NK-92 (cell line): ENCODE measurements around the gene FAM200B.

Experiments used
- DNase-seq: peaks from one replicate; lab custom pipeline; 2025; ENCODE audit not compliant: unreplicated experiment; lab: John Stamatoyannopoulos, UW

The FAM200B gene

DNA sequence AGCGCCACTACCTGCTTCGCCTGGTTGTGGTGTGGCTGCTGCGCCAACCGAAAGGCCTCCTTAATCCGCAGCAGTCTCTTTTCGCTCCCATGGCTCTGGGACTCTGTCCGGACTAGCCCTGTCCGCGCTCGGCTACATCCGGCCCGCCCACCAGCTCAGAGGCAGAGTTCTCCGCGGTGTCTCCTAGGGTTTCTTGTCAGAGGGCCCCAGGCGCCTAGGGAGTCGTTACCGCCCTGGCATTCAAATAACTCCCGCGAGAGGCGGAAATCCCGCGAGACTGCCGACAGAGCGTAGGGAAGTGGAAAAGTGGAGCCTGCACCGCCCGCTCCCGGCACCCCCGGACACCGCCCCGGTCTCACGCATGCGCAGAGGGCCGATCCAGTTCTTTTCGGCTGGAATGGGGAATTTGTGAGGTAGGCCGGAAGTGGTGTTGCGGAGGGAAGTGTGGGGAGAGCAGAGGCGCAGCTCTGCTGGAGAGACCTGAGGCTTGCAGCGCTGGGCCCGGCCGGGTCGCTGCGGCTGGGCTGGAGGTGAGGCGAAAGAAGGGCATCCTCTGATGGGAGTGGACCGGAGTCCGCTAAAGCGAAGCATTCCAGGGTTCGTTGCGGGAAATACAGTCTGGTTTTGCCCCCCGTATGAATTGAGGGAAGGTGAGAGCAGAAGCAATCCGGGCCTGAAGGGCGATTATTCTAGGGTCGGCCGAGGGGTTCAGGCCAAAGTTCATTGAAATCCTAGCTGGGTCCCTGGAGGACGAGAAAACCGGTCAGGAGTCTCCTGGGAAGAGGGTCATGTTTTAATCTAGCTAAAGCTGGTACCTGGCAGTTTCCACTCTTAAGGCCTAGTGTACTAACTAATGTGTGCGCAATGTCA lies at the start of gene FAM200B:
FAM200B (plus strand) TSS at position 456 of the 870 bp plus-strand sequence. CDS start 5,151 bp downstream, outside the sequence.
- DNase-seq: peak; percentile 68

DNA sequence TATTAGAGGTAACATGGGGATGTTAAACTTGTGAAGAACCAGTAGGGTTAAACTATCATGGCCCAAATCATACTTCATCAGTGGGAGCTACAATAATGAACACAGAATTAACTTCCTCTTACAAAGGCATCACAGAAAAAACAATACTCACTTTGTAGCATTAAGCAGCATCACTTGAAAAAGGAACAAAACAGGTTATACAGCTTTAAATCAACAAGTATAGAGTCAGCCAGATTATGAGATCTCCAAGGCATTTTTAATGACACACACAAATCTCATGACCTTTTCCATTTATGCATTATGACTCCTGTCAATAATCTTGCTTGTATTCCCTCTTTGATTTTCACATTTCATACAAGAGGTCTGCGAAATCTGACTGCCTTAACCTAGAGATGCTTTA lies 44.8 kb upstream of the FAM200B start:
- DNase-seq: no peak

DNA sequence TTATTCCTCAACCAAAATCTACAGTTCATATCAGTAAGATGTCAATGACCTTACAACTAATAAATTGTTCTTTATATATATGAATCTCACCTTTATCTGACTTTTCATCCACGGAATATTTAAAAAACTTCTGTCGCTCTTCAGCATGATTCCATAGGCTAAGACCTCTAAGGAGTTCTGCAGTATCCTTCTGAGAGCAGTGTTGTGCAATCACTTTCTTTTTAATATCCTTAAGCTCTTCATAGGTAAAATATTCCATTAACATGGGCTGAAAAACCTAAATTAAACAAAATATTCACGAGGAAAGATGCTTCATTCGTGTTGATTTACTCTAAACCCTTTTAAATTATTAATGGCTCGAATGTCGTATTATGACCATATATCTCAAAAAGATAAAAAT lies 43.2 kb upstream of the FAM200B start:
- no peak for DNase-seq

DNA sequence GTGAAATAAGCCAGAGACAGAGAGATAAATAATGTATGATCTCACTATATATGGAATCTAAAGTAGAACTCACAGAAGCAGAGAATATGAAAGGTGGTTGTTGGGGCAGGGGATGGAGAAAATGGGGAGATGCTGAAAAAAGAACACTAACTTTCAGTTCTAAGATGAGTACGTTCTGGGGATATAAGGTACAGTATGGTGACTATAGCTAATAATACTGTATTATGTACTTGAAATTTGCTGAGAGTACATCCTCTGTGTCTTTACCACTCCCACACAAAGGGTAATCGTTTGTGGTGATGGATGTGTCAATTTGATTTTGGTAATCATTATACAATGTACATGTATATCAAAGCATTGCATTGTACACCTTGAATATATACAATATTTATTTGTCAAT lies 33.0 kb upstream of the FAM200B start:
- DNase-seq: no peak

DNA sequence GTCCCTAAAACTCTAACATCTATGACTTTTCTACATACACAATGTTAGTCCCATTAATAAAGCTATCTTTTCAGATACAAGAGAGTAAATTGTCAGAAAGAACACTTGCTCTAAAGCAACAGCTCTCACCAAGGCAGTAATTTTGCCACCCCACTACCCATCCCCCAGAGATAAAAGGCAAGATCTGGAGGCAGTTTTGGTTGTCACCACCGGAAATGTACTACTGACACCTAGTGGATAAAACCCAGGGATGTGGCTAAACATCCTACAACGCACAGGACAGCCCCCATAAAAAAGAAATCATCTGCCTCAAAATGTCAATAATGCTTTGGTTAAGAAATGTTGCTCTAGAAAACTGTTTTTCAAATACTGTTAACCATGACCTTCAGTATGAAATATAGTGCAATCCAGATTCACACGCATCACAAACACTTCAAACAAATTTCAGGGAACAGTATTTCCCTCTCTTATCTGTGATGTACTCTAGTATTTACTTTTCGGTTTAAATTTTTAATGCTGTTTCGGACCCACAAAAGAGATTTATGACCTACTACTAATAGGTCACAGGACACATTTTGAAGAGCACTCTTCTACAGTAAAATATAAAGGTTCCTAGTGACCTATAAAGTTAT lies 31.6 kb upstream of the FAM200B start:
- no peak for DNase-seq

DNA sequence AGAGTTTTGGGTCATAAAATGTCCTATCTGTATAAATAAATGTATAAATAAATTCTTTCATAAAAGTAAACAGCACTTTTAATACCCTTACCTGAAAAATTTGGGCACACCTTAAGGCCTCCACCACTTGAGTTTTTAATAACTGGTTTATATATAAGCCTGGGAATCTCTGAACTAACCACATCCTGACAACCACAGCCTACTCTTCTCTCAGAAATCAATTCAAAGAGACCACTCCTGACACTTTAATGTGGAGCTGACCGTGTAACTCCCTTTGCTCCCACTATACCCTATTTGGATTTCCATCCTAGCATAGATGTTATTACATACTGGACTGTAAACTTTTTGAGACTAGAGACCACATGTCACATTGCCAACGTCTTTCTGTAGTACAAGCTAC lies 30.0 kb upstream of the FAM200B start:
- no peak for DNase-seq

DNA sequence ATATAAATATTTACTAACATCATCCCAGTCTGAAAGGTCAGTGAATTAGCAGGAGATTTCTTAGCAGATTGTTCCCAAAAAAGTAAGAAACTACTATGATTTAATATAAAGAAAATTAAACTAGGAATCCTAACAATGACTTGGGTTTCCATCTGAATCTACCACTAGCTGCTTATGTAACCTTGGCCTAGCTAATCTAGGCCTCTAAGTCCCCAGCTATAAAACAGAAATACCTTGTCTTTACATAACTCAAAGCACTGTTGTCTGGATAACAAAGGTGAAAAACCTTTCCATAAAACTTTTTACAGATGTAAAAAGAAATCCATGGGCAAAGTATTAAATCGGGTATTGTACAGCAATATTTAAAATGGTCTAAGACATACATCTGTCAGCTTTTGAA lies 29.4 kb upstream of the FAM200B start:
- DNase-seq: no peak

DNA sequence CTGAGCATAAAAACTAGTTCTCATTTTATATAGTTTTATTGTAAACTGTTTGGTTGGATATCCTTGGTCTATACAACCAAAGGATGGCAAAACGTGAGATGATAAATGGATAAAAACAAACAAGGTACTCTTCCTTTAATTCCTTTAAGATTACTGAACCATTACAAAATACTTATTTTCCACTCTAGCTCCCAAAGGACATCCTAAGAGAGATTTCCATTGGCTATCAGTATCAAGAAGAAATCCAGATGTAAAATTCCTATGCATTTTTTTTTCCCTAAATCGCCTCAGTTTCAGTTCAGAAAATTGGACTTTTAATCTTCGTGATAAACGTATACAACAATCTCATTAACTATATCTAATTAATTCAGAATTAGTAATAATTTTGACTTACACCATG lies 28.8 kb upstream of the FAM200B start:
- no peak for DNase-seq

DNA sequence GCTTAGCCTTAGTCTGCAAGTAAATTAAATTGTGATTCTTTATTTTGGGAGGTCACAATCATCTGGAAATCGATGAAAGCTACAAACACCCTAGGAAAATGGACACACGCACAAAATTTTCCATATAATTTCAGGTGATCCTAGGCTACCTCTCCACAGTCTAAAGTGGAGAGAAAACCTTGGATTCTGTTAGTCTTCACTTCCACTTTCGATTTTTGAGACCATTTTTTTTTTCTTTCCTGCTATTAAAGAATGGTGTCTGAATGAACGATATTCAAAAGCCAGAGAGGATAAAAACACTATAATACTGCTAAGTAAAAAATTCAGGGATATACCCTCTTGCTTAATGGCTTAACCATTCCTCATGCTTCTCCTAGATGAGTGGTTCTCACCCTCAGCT lies 28.2 kb upstream of the FAM200B start:
- no peak for DNase-seq

DNA sequence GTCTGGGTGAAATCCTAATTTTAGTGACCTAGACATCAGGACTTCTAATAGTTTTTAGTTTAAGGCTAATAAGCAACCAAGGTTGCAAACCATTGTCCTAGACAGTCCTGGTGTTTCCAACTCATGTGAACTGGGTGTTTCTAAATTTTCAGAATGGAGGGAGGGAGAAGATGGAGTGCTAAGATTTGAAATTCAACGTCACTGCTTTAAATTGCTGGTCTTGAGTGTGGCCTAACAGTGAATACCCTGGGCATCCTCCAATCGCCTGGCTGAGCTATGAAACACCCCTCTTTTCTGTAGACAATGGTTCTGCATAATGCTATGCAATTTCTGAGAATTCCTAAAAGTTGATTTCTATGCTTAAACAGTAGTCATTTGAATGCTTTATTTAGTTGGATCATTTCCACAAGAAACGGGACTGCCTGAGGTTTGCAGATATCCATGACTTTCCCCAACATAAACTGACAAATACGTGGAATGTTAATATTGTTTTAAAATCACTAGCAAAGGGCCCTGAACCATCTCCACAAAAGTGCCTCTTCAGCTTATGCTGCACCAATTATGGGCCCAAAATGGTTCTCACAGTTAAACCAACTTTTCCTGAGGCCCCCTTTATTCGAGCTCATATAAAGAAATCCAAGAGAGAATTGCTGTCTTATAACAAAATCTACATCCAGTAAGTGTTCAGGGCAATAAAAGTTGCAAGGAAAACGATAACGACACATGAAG lies 27.6 kb upstream of the FAM200B start:
- DNase-seq: no peak

DNA sequence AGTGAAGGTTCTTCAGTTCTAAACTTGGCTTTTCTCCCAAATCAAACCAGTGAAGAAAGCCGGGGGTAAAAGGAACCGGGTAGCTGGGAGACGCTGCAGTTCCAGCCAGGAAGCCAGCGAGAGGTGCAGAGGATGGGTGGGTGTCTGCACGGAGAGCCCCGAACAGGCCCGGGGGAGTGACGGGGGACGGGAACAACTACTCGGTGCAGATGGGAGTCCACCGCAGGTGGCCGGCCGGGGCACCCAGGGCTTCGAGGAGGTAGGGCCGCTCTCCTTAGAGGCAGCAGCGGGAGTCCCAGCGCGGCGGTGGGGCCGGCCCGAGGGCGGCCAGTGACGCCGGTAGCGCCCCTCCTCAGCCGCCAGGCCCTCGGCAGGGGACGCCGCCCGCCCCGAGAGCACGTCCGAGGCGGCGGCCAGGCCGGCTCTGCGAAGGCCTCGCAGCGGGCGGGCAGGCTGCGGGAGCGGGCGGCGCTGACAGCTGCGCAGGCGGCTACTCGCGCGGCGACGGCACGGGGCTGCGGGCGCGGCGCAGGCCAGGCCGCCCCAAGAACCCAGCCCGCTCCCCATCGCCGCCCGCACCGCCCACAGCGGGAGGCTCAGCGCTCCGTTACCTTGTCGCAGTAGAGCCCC lies 26.9 kb upstream of the FAM200B start:
- no peak for DNase-seq

DNA sequence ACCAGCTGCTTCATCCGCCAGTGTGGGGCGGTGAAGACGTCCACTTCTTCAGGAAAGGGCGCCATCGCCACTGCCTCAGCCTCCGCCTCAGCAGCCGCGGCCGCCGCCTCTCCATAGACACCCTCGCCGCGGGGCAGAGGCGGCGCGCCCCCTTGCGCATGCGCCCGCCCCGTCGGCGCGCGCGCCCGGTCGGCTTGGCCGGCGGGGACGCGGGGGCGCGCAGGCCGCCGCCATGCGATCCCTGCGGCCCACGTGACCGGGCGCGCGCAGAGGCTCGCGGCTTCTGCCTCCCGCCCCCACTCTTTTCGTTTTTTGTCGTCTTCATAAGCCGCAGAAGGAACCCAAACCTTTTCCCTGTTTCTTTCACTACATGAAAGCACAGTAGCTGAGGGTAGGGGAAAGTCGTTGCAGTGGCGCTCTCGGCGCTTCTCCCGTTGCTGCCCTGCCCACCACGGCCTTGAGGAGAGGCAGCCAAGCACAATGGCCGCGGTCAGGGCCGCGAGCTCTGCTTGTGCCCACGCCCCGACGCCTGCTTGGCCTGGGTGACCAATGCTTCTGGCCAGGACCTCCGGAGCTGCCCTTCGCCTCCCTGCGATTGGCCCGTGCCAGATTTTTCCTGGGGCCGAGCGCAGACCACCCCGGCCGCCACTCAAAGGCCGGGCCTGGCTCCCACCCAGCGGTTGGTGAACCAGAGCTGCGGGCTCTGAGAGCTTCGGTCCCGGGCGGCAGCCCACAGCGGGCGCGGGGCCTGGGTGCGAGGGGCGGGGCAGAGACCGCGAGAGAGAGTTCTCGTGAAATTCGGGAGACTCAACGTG lies 26.2 kb upstream of the FAM200B start, which contains the start of gene FBXL5:
FBXL5 (minus strand) TSS at position 135 of the 815 bp plus-strand sequence; CDS start at position 65, 70 bp downstream.
- peak; percentile 4 for DNase-seq

DNA sequence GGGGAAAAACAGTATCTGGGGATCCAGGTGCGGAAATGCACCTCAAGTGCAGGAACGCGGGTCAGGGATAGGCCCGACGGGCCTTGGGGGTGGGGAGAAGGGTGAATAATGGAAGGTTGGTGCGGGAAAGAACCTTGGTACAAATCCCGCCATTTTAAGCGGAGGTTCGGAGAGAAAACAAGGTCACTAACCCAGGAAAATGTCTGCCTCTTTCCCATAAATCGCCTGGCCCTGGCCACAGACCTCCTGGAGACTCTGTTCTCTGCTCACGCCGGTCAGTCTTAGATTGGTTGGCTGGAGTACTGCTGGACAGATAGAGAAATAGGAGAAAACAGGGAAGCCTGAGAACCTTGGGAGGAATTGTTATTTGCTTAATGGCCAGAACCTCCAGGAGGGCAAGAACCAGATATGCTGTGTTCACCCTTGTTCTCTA lies 25.6 kb upstream of the FAM200B start:
- no peak for DNase-seq

DNA sequence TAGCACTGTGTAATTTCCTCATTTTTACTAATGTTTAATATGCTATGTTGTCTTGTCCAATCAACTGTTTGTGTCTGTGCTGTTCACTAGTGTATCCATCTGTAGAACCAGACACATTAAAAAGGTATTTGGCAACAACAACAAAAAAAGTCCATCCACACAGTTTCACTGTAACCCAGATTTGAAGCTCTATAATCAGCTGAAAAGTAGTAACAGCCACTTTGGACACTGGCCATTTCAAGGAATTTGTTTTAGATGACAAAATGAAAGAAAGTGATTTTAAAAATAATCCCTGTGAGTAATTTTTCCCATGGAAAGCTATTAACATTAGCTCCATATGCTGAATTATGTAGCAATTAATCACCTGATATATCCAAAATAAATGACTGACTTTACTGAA lies 24.3 kb upstream of the FAM200B start:
- no peak for DNase-seq

DNA sequence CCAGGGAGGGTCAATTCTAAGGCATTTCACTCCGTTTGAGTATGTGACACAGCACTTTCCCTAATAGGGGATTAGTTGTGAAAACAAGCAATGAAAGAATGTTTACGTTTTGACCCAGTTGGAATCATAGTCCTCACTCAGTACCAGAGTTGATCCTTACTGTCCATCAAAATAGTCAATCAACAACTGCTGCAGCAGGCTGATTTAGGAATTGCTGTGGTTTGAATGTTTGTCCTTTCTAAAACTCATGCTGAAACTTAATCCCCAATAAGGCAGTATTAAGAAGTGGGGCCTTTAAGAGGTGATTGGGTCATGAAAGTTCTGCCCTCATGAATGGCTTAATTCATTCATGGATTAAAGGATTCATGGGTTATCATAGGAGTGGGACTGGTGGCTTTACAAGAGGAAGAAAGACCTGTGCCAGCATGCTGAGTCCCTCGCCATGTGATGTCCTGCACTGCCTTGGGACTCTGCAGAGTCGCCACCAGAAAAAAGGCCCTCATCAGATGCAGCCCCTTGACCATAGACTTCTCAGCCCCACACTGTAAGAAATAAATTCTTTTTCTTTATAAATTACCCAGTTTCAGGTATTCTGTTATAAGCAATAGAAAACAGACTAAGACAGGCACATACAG lies 23.4 kb upstream of the FAM200B start:
- no peak for DNase-seq

DNA sequence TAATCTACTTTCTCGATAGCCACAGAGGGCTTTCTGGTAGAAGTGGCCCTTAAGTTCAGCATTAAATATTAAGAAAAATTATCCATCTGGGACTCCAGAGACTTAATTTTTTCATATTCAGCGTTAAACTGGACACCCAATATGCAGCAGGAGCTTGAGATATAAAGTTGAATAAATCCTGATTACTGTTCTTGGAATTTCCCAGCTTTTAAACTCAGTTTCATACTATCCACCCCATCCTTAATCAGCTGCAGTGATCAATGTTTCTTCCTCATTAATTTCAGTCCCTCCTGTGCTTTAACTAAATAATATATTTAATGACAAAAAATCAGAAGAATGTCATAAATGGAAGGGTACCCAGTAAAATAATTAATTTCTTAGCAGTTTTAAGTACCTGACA lies 22.8 kb upstream of the FAM200B start:
- DNase-seq: no peak

DNA sequence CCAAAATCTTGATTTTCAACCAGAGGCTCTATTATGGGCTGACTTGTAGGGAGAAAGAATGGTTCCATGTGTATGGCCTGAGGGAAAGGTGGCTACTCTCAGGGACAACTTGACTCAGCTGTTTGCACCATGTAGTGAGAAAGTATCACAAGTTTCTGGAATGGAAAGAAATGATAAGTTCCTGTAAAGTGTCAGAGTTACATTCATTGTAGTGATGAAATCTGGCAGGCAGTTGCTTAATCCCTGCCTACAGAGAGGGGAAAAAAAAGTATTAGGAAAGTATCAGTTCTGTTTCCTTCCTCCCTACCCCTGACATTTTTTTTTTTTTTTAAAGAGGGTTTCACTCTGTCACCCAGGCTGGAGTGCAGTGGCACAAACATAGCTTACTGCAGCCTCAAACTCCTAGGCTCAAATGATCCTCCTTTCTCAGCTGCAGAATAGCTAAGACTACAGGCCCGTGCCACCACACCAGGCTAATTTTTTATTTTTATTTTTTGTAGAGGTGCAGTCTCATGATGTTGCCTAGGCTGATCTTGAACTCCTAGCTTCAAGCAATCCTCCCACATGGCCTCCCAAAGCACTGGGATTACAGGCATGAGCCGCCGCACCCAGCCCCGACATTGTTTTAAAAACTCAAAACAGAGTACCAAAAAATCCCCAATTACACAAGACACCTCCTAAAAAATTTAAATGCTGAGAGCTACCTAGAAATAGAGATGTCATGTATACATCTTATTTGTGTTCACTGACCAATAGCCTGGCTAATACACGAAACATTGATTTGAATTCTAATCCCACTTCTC lies 21.7 kb upstream of the FAM200B start:
- DNase-seq: no peak

DNA sequence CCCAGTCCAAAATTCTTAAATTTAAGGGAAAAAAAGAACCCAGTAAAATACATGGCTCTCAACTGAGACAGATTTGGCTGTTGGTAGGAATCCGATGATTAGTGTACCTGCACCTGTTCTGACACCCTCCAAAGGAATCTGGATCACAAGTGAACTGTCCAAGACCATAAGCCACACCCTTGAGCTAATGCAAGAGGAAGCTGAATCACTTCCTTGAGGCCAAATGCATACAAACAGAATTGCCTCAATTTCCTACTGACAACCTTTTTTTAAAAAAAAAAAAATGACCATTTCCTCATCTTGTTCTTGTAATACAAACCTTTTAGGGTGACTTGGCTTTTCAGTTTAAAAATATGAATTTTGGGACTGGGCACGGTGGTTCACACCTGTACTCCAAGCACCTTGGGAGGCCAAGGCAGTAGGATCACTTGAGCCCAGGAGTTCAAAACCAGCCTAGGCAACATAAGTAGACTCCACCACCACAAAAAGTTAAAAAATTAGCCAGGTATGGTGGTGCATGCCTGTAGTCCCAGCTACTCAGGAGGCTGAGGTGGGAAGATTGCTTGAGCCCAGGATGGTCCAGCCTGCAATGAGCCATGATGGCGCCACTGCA lies 15.8 kb upstream of the FAM200B start:
- DNase-seq: no peak

DNA sequence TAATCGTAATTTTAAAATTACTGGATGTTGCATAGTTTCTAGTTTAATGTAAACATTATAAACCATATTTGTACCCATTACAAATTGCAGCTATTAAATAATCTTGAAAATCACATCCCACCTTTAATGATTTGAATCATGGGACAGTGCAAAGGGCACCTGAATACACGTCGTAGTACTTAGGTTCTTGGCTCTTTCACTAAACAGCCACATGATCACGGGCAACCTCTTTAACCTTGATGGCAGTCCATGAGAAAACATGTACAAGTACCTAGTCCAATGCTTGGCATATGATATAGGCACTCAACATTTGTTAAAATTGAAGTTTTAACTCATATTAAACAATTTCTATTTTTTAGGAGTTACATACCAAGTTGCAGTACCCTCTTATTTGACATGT lies 14.6 kb upstream of the FAM200B start:
- no peak for DNase-seq
